Measurements from ENCODE around the gene DOK7. TPM values are rescaled to one million over a fixed set of nuclear protein-coding genes. Genes with fewer than 3 reads are reported as not detected.

Gene DOK7
- total and polyA plus RNA-seq, 2 of the 4 experiments (the other 2 are of a cell fraction) = not detected

GRCh38 chr4:3436048-3436797 lies 26.9 kb upstream of the DOK7 start:
- H3K18ac ChIP-seq (ENCODE audit: low read depth, low read length) = no peak overlapping the region
- DNase-seq (no peak), ATAC-seq (ENCODE audit: low read depth) (no peak; the same call in 1 of the 2 replicates)
- H3K23ac ChIP-seq (ENCODE audit: low read depth, low read length) = 0 out of 2 replicates have a peak overlapping the region, but pooled peaks have one; percentile 86
- H3K9me3 ChIP-seq (ENCODE audit: control insufficient read depth, insufficient read depth, low read length) = no peaks in the 10 kb centered on the region
- H2AFZ ChIP-seq (replicated peaks; ENCODE audit: low read length, poor library complexity) = peak overlapping the region; percentile 90
- H2BK15ac ChIP-seq (ENCODE audit: low read depth, low read length) = peak overlapping the region; percentile 50; the same call in 1 of the 3 replicates
- peaks cover 2% of the 10 kb centered on the region; the same call in 1 of the 2 replicates for H3K36me3 ChIP-seq (ENCODE audit: control insufficient read depth, insufficient read depth, low read length)
- dilution Hi-C loops (cut with HindIII; ENCODE audit: low sequenced_read_pairs, unreplicated experiment) = no loop called here
- H2BK20ac ChIP-seq (ENCODE audit: low read depth, low read length) = peak overlapping the region; percentile 57; the same call in 1 of the 2 replicates
- no TSS peak for BruUV-seq (replicated peaks)
- no peak overlapping the region for H3K4me3 ChIP-seq (ENCODE audit: insufficient read depth, low read depth, low read length)
- peak overlapping the region; percentile 1; the same call in 1 of the 2 replicates for H3K27ac ChIP-seq (ENCODE audit: insufficient read depth, low read length)
- TF ChIP-seq BHLHE40 (IDR thresholded peaks at IDR 0.05; ENCODE audit: low read depth, low read length) = no peak
- TF ChIP-seq, protein P1, sequence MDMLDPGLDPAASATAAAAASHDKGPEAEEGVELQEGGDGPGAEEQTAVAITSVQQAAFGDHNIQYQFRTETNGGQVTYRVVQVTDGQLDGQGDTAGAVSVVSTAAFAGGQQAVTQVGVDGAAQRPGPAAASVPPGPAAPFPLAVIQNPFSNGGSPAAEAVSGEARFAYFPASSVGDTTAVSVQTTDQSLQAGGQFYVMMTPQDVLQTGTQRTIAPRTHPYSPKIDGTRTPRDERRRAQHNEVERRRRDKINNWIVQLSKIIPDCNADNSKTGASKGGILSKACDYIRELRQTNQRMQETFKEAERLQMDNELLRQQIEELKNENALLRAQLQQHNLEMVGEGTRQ (IDR thresholded peaks at IDR 0.05; ENCODE audit: low read depth, low read length) = no peak
- TF ChIP-seq RAD21 (IDR thresholded peaks at IDR 0.05; ENCODE audit: low read length) = no peak
- TF ChIP-seq ELK1 (IDR thresholded peaks at IDR 0.05; ENCODE audit: borderline replicate concordance, low read depth, low read length) = no peak
- no peak for TF ChIP-seq CHD1 (IDR thresholded peaks at IDR 0.05; ENCODE audit: low read depth, low read length)
- no peak for TF ChIP-seq RFX5 (IDR thresholded peaks at IDR 0.05; ENCODE audit: low read depth, low read length)
- no peak for TF ChIP-seq CEBPB (IDR thresholded peaks at IDR 0.05; ENCODE audit: low read depth, low read length)
- no peak for TF ChIP-seq CTCF (conservative IDR thresholded peaks at IDR 0.05; ENCODE audit: low read depth, low read length)
- intact Hi-C loops (cut with micrococcal nuclease) = loop anchor here (5.0 kb wide), 1 partner anchor 144 kb away; the partner anchor contains the start of gene RGS12
- CTCF ChIA-PET = interaction anchor here (0.9 kb wide), 1 partner anchor 90 kb away, joined by 3 read pairs; no protein-coding TSS in a partner anchor
- no peaks in the 10 kb centered on the region for H3K79me1 ChIP-seq (ENCODE audit: low read depth in 1 of 2, low read length in 2 of 2)
- no peak overlapping the region; the same call in 1 of the 2 replicates for H3K14ac ChIP-seq (replicated peaks; ENCODE audit: low read depth, low read length)
- peak overlapping the region; percentile 92 for H4K91ac ChIP-seq (ENCODE audit: insufficient read depth, low read depth, low read length)
- POLR2A ChIA-PET (ENCODE audit: unreplicated experiment) = no interaction called here
- H3K4ac ChIP-seq (ENCODE audit: low read depth, low read length) = peak overlapping the region; percentile 97
- peak overlapping the region; percentile 79 for H2BK5ac ChIP-seq (ENCODE audit: low read depth, low read length, poor library complexity, severe bottlenecking)
- WGBS, 2 experiments (ENCODE audit: extremely low coverage in 2 of 2, insufficient read length in 1 of 2) = 91% methylated on average over 8 of the region's 22 CpGs; no CpG with 5 or more reads in 1 of the 2 experiments
- peaks cover 11% of the 10 kb centered on the region for H3K4me1 ChIP-seq (ENCODE audit: control insufficient read depth, insufficient read depth, low read length)
- H3K9me1 ChIP-seq (ENCODE audit: insufficient read depth, low read length) = 0 out of 2 replicates have a peak, but pooled peaks cover 3% of the 10 kb centered on the region
- H3K56ac ChIP-seq (ENCODE audit: extremely low read depth, insufficient read depth, low read length) = no peak overlapping the region
- in situ Hi-C loops (cut with MboI; ENCODE audit: low sequenced_read_pairs) = no loop called here
- H2AK9ac ChIP-seq (replicated peaks; ENCODE audit: low read depth, low read length, poor library complexity) = peak overlapping the region; percentile 99
- no peak overlapping the region for H3K9ac ChIP-seq (ENCODE audit: low read depth, low read length)
- H2AK5ac ChIP-seq (ENCODE audit: low read depth, low read length) = peak overlapping the region; percentile 94; the same call in 1 of the 2 replicates
- peak overlapping the region; percentile 17 for H4K5ac ChIP-seq (ENCODE audit: low read depth, low read length)
- H4K8ac ChIP-seq (ENCODE audit: low read depth in 2 of 2, low read length in 2 of 2) = peak overlapping the region; percentile 85 to 96; a peak in 3 of 4 replicates
- H2BK120ac ChIP-seq (ENCODE audit: low read depth, low read length) = peak overlapping the region; percentile 80
- no peaks in the 10 kb centered on the region for H3K27me3 ChIP-seq (ENCODE audit: control insufficient read depth, insufficient read depth, low read length)
- H3K4me2 ChIP-seq (ENCODE audit: low read depth, low read length) = no peak overlapping the region
- H4K20me1 ChIP-seq (ENCODE audit: insufficient read depth, low read length) = no peaks in the 10 kb centered on the region; the same call in 1 of the 2 replicates
